GM21786 (cell line): ENCODE data around the gene PLPP1.
"Not testable (repeated sequence)": the region's sequence is repeated elsewhere in the genome, so short reads cannot be mapped to it uniquely, and the experiment has no call there.

Source experiments
- ATAC-seq: cut with Tn5 transposase; IDR thresholded peaks from one replicate; pipeline ENCODE4 v1.9.1; 2021; ENCODE audit not compliant: unreplicated experiment

The PLPP1 gene

DNA sequence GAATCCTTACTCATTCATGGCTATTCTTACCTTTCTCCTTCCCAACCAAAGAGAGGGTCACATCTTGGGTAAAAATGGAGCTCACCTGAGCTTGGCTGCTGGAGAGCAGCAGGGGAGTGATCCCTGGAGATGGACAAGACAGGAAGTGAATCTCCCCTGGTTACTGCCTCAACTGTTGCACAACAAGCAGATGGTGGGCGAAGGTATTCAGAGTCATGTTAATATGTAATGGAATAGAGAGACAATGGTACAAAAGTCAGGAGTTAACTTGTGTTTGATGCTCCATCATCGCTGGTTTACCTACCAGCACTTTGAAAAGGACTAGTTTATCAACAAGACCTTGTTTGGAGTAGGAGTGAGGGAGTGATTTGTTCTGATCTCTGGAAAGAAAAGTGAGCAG is 13.0 kb upstream of the PLPP1 start:
- ATAC-seq: no peak

DNA sequence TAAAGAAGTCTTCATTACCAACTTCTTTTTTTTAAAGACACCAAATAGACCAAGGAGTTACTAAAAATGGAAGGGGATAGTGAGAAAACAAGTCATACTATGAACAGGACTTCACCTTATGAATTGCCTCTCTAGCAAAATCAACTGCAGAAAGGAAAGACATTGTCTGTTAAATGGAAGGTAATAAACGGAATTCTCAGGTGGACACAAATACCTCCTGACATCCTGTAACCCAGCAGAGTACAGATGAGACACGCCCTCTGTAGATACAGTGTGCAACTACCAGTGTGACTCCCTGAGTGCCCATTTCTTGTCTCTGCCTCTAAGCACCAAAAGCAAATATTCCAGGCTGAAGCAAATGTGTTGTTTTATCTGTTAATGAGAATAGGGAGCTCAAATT is 12.2 kb upstream of the PLPP1 start:
- no peak for ATAC-seq

DNA sequence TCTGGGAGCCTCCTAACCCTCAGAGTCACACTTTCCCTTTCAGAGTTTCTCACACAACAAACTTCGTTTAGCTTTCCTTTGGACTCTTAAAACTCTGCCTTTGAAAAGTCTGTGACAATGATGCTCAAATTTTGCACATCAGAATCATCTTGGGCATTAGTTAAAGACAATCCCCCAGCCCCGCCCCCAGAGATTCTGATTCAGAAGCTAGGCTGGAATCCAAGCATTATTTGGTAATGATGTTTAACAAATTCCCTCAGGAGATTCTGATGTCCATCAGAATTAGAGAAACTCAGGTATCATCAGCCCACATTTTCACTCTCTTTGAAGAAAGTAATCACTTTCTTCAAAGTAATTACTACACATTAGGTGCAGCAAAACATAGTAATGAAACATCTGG is 9.6 kb upstream of the PLPP1 start:
- no peak for ATAC-seq

DNA sequence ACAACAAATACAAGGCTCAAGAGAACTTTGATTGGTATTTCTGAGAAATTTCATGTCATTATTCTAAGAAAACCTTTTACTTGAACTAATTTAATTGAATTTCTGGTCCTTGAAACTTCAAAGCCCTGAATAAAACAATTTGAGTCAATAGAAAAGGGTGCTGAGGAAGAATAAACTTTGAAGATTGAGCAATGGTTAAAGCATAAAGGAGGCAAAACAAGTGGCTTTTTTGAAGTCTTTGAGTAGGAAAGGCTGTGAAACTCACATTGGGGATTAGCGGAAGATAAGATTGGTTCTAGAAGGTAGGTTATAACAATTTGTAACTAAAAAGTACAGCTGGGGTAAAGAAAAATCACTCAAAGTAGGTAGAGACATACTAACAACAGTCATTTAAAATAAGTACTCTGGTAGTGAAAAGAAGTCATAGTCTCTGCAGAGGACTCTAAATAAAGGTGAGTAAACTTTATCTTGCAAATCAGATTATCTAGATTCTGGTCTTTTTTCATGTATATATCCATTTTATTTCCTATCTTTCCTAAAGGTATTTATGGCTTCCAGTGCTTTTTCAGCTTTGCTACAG is 6.4 kb upstream of the PLPP1 start:
- ATAC-seq: no peak

DNA sequence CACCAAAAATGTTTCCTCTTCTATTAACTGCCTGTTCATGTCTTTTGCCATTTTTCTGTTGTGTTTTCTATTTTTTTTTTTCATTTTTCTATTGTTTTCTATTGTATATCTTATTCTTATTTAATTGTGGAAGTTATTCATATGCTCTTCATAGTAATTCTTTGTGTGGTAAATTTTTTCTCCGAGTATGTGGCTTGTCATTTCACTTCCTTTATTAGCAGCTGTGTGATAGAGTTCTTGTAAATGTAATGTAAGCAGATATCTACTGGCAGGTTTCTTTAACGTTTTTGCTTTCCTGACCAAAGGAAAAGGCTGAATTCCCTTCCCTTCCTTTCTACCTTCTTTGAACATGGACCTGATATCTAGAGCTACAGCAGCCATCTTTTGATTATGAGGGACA is 5.8 kb upstream of the PLPP1 start:
- ATAC-seq: peak; percentile 42

DNA sequence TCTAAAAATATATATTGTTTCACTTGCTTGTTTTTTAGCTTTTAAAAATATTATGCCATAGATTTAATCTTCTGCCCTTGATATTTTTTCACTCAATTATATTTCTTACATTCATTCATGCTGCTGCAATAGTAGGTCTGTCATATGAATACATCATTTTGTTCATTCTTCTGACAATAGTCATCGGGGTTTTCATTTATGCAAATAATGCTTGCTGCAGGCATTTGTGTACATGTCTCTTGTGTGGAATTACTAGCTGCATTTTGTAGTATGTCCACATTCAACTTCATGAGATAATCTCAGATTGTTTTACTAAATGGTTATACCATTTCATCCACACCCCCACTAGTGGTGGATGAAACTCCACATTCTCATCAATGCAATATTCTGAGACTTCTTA is 5.3 kb upstream of the PLPP1 start:
- no peak for ATAC-seq

DNA sequence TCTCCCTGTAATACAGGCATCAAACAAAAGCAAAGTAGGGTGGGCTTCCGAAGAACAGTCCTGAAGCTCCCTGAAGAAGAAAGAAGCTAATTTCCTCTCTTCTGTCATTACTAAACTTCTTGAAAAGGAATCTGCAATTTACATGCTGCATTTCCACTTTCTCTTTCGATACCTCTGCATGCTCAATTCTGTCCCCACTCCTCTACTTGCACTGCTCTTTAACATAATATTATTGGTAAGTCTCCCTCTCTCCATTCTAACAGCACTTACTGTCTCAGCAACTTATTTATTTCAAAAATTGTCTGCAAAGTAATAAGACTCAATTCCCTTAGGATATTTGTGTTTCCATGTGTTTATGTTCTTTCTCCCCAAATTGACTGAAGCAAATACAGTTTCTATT is 3.9 kb upstream of the PLPP1 start:
- ATAC-seq: no peak

DNA sequence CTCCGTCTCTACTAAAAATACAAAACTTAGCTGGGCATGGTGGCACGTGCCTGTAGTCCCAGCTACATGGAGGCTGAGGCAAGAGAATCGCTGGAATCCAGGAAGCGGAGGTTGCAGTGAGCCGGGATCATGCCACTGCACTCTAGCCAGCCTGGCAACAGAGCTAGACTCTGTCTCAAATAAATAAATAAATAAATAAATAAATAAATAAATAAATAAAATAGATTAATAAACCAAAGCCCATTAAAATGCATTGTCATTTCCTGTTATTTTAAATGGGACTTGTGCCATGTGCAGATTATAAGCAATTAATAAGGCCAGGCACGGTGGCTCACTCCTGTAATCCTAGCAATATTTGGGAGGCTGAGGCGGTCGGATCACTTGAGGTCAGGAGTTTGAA is 2.6 kb upstream of the PLPP1 start:
- ATAC-seq: not testable (repeated sequence)

DNA sequence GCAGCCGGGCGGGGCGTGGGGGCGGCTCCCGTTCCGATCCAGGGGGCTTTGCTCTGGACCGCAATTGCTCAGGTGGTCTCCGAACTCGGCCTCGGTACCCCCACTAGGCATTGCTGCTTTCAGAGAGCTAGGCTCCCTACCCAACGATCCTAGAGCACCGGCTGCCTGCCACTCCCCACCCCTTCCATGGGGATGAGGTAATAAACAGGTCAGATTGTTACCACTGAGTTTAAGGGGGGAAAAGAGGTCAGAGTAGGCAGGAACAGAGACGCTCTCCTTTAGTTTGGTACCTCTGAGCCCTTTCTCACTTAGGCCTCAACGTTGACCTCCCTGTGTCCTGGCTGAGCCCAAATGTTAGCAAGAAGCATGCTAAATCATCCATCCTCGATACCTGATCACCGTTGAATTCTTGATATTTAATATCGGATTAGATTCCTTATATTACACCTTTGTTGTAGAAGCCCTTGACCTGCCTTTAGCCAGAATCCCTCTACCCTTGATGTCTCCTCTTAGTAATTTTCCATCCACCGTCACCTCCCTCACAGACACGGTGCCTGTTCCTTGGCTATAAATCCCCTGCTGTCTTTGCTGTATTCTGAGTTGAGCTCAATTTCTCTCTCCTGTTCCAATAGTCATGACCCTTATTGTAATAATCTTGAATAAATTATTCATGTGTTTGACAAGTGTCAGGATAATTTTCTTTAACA is 588 bp upstream of the PLPP1 start:
- peak; percentile 7 for ATAC-seq

DNA sequence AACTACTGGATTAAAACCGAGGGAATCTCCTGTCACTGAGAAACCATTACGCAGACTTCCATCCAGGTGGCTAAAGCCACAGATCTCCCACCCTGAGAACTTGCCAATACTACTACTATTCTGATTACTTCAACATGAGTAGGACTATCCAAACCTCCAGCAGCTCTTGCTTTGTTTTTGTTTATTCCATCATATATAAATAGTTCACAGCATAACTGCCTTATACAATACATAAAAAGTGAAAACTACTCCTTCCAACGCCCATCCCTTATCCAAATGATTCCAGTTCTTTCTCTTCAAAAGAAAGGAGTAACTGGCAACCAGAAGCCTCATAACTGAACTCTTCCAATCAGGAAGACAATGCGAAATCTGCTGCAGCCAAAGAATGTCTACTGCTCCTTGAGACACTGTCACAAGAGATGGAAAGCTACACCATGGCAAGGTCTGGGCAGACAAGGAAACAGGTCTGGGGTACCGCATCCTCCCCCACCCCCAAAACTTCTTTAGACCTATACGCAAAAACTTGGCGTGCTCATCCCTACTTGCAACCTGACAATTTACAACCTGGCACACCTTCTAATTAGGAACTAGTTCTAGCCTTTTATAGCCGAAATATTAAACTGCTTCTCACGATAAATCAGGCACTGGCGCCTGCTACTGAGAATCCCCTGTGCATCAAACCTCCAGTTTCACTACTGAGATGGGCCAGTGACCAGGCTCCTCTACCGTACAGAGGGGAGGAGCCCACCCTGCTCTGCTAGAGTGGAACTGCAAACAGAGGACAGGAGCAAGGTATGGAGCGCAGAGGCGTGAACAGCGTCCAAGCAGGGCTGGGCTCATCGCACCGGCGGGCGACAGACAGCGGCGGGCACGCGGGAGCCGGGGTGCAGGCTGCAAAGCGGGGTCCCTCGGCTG is 986 bp downstream of the PLPP1 start:
- peak; percentile 34 for ATAC-seq

DNA sequence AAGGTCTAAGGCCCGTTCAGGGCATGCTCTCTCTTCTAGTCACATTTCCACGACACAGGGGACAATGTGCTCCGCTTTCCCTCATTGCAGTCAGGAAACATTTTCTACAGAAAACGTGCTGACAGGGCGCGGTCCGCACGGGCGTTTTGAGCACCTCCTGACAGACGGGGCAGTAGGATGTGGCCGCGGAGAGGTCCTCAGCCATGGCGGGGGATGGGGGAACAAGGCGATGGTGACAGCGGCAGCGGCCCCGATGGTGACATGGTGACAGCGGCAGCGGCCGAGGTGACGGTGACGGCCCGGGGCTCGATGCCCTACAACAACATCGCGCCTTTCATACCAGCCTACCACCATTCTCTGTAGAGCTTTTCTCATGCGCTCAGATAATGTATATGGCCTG is 4.1 kb downstream of the PLPP1 start:
- no peak for ATAC-seq

DNA sequence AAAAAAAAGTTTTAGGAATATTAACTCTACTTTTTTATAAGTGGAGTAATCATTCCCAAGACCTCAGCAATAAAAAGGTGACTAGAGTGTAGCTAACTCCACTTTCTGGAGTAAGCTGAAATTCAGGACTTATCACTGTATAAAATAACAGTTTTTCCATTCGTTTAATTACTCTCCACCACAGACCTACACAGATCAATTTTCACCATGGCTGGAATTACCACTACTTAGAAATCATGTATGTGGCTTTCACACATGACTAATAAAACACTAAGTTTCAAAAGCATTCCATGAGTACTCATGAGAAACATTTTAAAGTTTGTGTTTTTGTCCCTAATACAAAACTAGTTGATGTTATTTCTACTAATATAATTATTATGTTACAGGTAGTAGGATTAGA is 9.9 kb downstream of the PLPP1 start:
- ATAC-seq: no peak

DNA sequence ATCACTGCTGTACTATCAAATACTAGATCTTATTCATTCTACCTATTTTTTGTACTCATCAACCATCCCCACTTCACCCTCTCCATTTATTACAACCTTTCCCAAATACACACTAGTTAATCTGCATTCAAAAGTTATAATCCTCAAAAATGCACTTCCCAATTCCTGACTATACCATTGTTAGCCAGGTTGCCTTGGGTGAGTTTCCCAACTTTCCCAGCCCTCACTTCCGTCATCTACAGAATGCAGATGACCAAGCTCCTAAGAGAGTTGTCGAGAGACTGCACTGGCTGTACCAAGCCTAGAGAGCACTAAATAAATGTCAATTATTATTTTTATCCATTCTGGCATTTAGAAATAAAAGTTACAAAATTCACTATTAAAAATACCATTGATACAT is 11.5 kb downstream of the PLPP1 start:
- no peak for ATAC-seq

DNA sequence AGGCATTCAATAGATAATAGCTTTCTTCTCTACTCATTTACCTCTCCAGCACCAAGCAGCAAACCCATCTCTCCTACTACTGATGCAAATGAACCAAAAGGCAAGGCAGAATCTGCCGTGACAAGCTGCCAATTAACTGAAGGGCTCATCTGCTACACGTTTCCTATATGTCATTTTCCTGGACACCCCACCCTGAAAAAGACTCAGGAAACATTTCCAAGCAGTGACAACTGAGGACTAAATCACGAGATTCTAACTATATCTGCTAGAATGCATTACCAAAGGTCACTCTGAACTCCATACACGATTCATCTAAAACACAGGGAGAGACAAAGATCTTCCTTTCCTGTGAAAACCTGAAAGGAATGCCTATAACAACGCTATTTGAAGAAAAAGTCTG is 12.9 kb downstream of the PLPP1 start:
- no peak for ATAC-seq

DNA sequence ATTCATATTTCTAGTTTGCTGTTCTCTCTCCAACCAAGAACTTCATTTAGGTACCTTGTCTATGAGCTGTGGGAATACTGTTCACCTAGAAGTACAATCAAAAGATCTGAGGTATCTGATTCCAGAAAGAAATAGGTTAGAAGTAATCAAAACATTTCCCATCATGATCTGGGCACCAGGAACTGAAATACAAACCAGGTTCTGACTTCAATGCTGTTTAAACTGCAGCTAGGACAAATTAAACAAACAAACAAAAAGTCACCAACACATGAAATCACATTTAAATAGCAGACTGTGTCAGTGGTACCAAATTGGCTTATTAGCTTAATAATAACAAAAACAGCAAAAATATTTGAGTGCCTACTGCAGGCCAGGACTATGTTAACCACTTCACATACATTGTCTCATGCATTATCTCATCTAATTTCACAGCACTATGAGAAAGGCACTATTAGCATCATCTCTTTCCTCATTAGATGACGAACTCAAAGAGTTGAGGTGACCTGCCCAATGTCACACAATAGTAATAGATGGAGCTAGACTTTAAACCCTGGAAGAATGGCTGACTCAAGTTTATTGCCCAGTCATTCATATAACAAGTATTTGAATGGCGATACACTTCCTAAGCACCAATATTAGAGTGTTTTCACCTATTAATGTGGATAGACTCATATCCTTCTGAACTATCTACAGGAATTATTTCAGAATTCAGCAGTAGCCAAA is 14.5 kb downstream of the PLPP1 start:
- no peak for ATAC-seq

DNA sequence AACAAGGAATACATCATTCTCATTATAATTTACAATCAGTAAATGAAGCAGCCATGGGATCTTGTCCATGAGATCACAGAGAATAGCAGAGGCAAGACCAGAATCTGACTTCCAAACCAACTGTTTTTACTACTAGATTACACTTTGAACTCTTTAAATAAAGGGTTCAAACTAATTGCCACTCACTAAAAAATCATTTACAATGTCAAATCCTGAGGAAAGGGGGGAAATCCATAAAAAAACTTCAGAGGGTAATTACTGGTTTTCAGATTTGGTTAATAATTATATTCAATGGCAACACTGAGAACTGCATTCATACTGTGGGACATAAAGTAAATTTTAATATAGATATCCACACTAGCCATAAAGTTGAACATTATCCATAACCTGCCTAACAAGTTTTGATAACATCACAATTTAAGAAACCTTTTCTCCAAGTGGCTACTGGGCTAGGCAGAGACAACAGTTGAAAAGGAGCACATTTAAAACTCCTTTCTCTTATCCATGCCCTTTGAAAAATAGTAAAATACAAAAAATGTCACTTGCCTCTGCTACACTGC is 15.9 kb downstream of the PLPP1 start:
- no peak for ATAC-seq

DNA sequence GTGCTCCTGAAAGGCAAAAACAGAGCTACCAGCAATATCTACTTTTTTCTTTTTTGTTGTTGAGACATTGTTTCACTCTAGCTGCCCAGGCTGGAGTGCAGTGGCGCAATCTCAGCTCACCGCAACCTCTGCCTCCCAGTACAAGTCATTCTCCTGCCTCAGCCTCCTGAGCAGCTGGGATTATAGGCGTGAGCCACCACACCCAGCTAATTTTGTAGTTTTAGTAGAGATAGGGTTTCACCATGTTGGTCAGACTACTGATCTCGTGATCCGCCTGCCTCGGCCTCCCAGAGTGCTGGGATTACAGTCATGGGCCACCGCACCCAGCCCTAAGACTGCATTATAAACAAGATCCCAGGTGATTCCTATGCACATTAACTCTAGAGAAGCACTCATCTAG is 17.0 kb downstream of the PLPP1 start:
- ATAC-seq: no peak

DNA sequence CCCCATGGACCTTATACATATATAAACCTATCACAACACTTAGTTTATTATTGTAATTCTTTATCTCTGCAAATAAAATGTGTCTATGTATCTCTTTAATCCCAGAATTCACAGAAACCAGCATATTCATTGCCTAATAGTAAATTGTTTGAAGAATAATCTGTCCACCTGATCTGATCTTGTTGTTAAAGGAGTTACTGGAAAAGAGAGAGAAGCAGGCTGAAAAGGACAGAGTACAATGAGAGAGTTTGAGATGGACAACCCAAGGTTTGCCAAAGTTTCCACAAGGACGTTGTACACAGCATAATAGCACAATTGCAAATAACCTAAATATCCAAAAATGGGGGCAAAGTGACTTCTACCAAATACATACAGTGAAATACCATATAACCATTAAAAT is 23.8 kb downstream of the PLPP1 start:
- no peak for ATAC-seq

DNA sequence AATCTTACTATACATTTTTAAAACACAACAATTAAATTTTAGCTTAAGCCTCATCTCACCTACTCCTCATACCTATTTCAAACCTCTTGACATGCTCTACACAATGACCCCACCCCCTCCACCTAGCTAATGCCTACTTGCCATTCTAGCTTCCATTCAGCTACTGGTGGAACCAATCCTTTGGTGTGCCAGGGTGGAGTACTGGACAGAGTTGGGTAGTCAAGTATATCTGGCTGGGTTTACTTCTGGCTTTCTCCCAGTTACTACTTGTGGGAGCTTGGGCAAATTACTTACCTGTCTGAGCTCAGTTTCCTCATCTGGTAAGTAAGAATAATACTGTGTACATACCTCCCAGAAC is 24.3 kb downstream of the PLPP1 start:
- no peak for ATAC-seq

DNA sequence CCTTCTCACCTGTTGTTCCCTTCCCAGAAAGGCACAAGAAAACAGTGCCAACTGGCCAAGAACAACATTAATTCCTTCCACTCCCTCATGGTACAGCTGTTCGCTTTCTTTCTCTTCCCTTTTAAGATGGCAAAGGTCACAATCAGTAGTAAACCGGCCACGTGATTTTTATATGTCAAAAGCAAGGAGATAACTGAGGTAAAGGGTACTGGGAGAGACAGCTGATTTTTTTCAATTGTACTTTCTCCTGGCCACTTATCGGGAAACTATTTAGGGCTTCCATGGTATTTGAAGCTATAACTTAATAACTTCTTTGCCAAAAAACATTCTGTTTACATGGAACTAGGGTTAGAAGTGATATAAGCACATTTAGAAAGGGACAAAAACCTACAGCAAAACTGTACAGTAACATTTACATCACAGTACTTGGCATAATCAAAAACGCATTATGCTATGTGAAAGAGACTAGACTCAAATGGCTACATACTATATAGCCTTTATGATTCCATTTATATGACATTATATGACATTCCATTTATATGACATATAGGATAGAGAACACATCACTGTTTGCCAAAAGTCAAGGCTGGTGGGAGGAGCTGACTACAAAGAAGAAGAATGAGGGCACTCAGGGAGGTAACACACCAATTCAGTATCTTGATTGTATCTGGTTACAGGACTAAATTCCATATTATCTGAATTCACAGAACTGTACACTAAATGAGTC is 24.8 kb downstream of the PLPP1 start:
- no peak for ATAC-seq

DNA sequence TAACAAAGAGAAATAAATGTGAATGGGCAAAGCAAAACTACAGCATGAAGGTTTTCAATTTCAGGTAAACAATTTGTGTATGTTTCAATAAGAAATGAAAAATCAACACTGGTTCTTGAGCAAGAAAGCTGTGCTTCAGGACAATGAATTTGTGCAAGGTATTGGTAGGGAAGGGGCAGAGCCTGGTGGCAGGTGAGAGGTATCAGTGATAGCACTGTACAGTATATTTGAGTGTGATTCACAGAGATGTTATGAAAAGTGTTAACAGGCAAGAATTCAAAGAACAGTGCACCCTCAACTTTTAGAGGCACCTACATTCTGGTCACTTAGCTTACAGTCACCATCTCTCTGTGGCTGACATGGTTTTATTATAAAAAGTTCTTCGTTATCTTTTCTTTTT is 25.7 kb downstream of the PLPP1 start:
- ATAC-seq: no peak
